ENCODE data around the gene HENMT1.

DNA sequence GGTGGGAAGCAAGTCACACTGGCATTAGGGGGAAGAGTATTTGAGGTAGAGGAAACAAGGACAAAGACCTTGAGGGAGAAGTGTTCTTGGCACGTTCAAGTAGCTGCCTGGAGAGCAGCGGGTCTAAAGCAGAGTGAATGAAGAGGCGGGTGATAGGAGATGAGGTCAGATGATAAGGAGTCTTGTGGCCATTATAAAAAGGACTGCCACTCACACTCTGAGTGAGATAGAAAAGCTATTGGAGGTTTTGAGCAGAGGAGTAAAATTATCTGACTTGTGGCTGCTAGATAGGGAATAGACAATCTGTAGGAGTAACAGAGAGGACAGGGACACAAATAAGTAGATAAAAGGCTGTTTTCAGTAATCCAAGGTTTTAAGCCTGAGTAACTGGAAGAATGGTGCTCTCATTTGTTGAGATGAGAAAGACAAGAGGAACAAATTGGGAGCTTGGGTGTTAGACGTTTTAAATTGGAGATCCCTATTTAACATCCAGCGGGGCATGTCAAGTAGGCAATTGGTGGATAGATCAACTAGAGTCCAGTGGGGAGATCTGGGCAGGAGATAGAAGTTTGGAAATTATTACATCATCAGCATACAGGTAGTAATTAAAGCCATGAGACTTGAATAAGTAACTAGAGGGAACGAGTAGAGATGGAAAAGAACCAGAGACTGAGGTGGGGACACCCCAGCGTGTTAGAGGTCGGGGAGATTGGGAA lies 43.7 kb downstream of the HENMT1 start:
- TF ChIP-seq OSR1 (CRISPR knock-in tag; IDR thresholded peaks at IDR 0.05) (no peak), ZNF8 (CRISPR knock-in tag; IDR thresholded peaks at IDR 0.05) (no peak), ZFP30 (CRISPR knock-in tag; IDR thresholded peaks at IDR 0.05) (no peak), SNAI2 (CRISPR knock-in tag; IDR thresholded peaks at IDR 0.05) (no peak), GLIS3 (CRISPR knock-in tag; IDR thresholded peaks at IDR 0.05) (no peak), TOX (CRISPR knock-in tag; IDR thresholded peaks at IDR 0.05; ENCODE audit: borderline replicate concordance) (no peak)
- TF ChIP-seq, protein P1, sequence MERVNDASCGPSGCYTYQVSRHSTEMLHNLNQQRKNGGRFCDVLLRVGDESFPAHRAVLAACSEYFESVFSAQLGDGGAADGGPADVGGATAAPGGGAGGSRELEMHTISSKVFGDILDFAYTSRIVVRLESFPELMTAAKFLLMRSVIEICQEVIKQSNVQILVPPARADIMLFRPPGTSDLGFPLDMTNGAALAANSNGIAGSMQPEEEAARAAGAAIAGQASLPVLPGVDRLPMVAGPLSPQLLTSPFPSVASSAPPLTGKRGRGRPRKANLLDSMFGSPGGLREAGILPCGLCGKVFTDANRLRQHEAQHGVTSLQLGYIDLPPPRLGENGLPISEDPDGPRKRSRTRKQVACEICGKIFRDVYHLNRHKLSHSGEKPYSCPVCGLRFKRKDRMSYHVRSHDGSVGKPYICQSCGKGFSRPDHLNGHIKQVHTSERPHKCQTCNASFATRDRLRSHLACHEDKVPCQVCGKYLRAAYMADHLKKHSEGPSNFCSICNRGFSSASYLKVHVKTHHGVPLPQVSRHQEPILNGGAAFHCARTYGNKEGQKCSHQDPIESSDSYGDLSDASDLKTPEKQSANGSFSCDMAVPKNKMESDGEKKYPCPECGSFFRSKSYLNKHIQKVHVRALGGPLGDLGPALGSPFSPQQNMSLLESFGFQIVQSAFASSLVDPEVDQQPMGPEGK (CRISPR knock-in tag; IDR thresholded peaks at IDR 0.05; ENCODE audit: borderline replicate concordance): no peak
